Measurements from ENCODE around the gene TSN.
"Not testable (repeated sequence)": the region's sequence is repeated elsewhere in the genome, so short reads cannot be mapped to it uniquely, and the experiment has no call there.

TSN gene

DNA sequence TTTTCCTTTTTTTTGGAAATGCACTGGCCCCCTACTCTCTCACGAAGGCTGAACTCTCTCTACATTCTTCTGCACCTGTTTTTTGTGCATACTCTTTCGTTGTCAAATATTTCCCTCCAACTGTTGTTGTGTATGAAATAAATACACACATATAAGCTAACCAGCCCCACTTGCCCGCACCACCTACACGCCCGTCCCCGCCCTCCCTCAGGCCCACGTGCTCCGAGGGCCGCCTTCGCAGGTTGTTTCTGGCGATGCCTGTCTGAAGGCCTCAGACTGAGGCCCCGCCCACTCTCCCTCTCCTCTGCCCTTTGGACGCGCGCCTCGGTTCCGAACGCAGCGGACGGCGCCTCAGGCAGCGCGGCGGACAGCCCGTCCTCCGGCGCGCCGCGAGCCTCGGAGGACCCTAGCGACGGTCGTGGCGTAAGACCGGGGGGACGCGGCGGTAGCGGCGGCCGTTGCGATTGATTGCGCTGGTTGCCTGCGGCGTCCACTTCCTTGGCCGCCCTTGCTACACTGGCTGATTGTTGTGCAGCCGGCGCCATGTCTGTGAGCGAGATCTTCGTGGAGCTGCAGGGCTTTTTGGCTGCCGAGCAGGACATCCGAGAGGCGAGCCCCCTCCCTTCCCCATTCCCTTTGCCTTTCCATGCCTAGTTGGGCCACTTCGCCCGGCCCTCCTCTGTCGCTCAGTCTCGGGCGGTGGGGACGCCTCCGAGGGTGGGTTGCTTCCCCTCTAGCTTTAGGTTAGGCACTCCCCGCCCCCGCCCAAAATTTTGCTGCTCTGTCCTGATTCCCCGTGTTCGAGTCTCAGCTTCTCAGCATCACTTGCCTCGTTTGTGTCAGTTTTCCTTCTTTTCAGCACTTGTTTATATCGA lies at the start of gene TSN:
Gene TSN (plus strand): TSS at position 415 of the 875 bp plus-strand sequence. CDS start 129 bp downstream, at position 544.
- DNase-seq (ENCODE audit: low spot score), result peak; percentile 97

DNA sequence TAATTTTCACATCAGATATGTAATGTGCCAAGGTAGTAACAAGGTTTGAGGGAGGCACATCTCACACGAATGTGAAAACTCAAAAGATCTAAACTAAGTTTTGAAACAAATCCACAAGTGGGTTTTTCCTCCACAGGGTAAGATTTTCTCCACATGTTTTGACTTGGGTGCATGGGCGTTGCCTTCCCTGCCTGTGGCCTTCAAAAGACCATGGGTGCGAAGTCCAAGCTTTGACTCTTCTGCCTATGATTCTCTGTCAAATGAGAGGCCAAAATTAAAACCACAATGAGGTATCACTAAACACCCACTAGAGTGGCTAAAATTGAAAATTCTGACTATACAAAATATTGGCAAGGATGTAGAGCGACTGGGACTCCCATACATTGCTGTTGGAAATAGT lies 49.5 kb upstream of the TSN start:
- DNase-seq (ENCODE audit: low spot score), result no peak

DNA sequence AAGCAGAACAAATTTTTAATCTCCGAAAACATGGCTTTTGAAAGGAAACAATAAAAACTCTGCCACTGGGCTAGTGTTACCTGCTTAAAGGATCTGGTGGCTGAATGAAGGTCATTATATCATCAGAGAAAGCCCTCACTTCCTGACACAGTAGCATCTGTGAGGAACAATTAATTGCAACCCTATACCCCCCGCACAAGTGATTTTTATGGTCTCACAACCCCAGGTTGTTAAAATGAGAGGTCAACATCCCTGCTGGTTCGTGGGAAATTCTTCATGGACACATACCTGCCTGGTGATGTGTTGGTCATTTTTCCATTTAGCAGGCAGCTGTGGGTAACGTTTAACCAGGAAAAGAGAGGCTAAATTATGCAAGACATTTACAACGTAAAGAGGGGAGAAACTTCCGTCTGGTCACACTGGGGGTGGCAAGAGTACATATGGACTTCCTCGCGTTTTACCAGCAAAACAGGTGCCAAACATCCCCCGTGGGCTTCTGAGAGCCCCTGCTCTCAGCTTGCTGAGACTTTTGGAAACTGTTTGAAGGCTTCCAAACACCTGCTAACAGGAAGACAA lies 48.0 kb upstream of the TSN start:
- no peak for DNase-seq (ENCODE audit: low spot score)

DNA sequence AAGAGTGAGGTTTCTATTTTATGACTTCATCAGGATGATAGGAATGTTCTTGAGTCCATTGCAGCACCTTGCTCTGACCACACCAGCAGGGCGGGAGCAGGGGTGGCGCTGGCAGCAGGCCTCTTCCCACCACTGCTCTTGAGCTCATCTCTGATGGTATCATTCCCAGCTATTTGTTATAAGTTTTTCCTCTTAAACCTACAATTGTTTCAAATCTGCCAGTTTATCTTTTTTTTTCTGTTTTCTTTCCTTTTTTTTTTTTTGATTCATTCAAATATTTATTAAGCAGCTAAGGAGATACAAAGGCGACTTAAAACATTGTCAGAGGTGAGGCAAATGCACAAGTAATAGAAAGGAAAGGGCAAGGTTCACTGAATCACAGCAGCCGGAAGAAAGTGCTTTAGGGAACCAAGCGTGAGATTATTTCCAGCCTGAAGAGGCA lies 47.5 kb upstream of the TSN start:
- DNase-seq (ENCODE audit: low spot score), result no peak

GRCh38 chr2:121709776-121710469 lies 45.5 kb upstream of the TSN start:
- no peak for DNase-seq (ENCODE audit: low spot score)

DNA sequence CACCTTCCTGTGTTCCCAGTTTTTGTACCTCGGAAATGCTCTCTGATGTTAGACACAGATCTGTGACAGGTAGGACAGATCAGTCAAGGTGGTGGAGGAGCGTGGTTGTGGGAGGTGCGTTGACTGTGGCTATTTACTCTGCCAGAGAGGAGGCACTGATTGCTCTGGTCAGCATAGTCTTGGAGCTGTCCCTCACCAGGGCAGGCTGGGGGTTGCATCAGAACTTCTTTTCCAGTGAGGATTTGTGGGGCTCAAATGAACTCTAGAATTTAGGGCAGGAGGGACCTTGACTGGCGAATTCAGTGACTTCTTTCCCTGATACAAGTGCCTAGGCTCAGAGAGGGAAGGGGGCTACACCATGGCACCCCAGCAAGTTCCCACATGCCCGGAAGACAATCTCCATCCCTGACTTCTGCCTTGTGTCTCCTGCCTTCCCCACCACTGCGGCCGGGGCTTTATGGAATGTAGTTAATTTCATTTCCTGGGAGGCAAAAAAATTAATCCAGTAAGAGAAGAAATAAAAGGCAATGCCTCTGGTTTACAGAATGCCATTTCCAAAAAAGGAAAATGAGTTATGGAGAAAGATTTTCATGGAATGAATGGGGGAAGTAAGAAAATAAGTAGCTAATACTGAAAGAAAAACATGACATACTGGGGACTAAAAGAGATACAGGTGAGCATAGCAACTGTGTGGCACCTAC lies 44.8 kb upstream of the TSN start:
- no peak for DNase-seq (ENCODE audit: low spot score)

DNA sequence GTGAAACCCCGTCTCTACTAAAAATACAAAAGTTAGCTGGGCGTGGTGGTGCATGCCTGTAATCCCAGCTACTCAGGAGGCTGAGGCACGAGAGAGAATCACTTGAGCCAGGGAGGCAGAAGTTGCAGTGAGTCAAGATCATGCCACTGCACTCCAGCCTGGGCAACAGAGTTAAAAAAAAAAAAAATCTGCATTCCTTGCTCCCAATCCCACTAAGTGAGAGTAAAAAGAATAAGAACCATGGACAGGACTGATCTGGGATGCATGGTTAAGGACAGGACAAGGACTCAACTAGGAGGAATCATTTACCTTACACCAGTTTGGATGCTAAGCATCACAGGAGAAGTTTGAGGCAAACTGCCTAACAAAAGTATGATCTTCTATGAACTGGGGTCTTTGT lies 44.0 kb upstream of the TSN start:
- DNase-seq (ENCODE audit: low spot score), result not testable (repeated sequence)

- DNase-seq (ENCODE audit: low spot score), result no peak
Observed at GRCh38 chr2:121716126-121716525, 39.3 kb upstream of the TSN start.

DNA sequence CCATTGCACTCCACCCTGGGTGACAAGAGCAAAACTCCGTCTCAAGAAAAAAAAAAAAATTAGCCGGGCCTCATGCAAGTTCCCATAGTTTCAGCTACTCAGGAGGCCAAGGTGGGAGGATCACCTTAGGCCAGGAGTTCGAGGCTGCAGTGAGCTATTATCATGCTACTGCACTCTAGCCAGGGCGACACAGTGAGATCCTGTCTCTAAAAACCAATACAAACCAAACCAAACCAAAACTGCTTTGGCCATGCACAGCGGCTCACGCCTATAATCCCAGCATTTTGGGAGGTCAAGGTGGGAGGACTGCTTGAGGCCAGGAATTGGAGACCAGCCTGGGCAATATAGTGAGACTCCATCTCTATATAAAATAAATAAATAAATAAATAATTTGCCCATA lies 37.9 kb upstream of the TSN start:
- DNase-seq (ENCODE audit: low spot score), result no peak

- no peak for DNase-seq (ENCODE audit: low spot score)
Observed at GRCh38 chr2:121721926-121722325, 33.5 kb upstream of the TSN start.

GRCh38 chr2:121722479-121722878 lies 33.0 kb upstream of the TSN start:
- no peak for DNase-seq (ENCODE audit: low spot score)

GRCh38 chr2:121723316-121723715 lies 32.1 kb upstream of the TSN start:
- DNase-seq (ENCODE audit: low spot score), result no peak

GRCh38 chr2:121727332-121727731 lies 28.1 kb upstream of the TSN start:
- no peak for DNase-seq (ENCODE audit: low spot score)

- DNase-seq (ENCODE audit: low spot score), result no peak
Observed at GRCh38 chr2:121727950-121728349, 27.5 kb upstream of the TSN start.

DNA sequence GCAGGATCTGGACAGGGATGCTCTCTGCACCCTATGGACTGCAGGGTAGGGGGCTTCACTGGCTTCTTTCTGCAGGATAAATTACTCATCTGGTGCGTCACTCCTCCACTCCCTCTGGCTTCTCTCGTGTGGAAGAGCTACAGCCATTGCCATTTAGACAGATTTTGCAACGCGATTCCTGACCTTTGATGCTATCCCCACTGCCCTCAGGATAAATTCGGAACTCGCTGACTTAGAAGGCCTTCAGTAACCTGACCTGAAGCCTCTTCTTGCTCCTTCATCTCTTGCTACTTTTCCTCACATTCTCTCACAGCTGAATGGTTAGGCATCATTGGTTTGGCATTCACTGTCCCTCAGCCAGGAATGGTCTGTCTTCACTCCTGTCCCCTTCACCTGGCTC lies 24.1 kb upstream of the TSN start:
- DNase-seq (ENCODE audit: low spot score), result no peak

DNA sequence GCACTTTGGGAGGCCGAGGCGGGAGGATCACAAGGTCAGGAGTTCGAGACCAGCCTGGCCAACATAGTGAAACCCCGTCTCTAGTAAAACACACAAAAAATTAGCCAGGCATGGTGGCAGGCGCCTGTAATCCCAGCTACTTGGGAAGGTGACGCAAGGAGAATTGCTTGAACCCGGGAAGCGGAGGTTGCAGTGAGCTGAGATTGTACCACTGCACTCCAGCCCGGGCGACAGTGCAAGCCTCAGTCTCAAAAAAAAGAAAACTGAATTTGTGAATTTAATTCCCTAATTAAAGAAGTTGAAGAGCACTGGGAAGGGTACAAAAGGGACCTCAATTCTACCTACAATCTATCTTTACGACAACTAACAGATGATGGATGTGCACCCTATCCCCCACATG lies 20.9 kb upstream of the TSN start:
- not testable (repeated sequence) for DNase-seq (ENCODE audit: low spot score)

GRCh38 chr2:121735518-121736074 lies 19.9 kb upstream of the TSN start:
- peak; percentile 17 for DNase-seq (ENCODE audit: low spot score)

- no peak for DNase-seq (ENCODE audit: low spot score)
Observed at GRCh38 chr2:121736140-121736461, 19.4 kb upstream of the TSN start.

DNA sequence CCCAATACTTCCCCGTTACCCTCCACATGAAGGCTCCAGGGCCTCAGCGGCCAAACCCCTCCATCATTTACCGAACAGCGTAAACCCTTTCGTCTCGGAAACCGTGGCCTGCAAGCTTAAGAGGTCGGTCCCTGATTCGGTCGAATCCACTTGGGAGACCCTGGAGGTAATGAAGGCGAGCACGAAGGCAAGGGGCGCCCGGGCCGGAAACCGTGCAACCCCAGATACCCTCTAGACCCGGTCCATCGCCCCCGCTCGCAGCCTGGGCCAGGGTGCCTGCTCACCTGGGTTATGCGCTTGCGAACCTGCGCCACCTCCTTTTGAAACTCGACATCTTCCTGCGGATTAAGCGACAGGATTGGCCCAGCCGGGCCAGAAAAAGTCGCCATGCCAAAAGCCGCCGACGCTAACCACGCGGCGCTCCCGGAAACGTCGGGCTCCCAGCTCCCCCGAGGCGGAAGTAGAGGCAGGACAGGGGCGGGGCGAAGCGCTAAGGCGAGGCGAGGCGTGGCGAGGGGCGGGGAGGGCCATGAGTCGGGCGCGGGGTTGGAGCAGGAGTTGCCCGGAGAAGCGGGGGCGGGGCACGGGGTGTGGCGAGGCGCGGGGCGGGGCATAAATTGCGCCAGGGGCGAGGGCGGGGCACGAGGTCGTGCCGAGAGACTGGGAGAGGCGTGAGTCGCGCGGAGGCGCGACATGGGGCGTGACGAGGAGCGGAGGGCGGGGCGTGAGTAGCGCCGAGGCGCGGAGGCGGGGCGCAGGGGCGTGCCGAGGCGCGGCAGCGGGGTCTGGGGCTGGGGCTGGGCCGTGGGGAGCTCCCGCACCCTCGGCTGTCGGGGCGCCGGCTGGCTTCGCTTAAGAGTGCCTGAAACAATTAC lies 18.8 kb upstream of the TSN start, which contains the start of gene NIFK:
Gene NIFK (minus strand): TSS at position 414 of the 875 bp plus-strand sequence. CDS start 25 bp downstream, at position 389.
- DNase-seq (ENCODE audit: low spot score), result peak; percentile 96

DNA sequence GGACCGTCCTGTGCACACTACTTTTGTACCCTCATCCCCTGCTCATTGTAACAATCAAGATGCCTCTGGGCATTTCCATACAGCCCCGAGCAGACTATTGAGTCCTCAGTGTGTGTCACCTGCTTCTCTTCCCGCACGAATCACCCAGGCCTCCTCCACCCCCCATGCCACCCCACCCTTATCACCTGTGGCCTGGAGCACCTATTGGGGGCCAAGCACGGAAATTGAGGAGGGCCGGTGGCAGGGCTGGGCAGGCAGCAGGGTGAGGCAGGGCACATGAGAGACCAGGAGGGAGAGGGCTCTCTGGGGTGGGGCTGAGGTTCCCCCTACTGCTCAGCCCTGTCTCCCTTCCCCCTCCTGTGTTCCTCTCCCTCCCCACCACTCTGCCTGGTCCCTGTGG lies 14.5 kb upstream of the TSN start:
- DNase-seq (ENCODE audit: low spot score), result no peak

DNA sequence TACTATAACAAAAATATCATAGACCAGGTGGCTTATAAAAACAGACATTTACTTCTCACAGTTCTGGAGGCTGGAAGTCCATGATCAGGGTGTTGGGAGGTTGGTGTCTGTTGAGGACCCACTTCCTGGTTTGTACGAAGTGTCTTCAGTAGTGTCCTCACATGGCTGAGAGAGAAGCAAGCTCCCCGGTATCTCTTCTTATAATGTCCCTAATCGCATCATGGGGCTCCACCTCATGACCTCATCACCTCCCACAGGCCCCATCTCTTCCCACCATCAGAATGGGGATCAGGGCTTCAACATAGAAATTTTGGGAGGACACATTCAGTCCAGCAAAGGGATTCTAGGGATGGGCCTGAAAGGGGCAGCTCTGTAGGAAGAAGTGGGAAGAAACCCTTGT lies 14.0 kb upstream of the TSN start:
- no peak for DNase-seq (ENCODE audit: low spot score)
